ENCODE data around the gene HNRNPA2B1.

Gene HNRNPA2B1

GRCh38 chr7:26200444-26201246 is at the start of gene HNRNPA2B1:
Gene HNRNPA2B1 (minus strand): TSS chr7:26200746. CDS start chr7:26200577, 169 bp downstream.
- peak; percentile 97 to 99 for DNase-seq

- no peak for DNase-seq
Measured at GRCh38 chr7:26250239-26250638, 49.7 kb upstream of the HNRNPA2B1 start.

GRCh38 chr7:26245150-26245549 is 44.6 kb upstream of the HNRNPA2B1 start:
- DNase-seq: no peak

- DNase-seq: no peak
Measured at GRCh38 chr7:26238032-26238431, 37.5 kb upstream of the HNRNPA2B1 start.

- DNase-seq: no peak
Measured at GRCh38 chr7:26237035-26237807, 36.7 kb upstream of the HNRNPA2B1 start.

- DNase-seq: no peak
Measured at GRCh38 chr7:26233902-26234511, 33.5 kb upstream of the HNRNPA2B1 start.

GRCh38 chr7:26227987-26228386 is 27.4 kb upstream of the HNRNPA2B1 start:
- DNase-seq: no peak

GRCh38 chr7:26224359-26224758 is 23.8 kb upstream of the HNRNPA2B1 start:
- no peak for DNase-seq

- DNase-seq: no peak
Measured at GRCh38 chr7:26216049-26216448, 15.5 kb upstream of the HNRNPA2B1 start.

- no peak for DNase-seq
Measured at GRCh38 chr7:26213807-26214515, 13.4 kb upstream of the HNRNPA2B1 start.

GRCh38 chr7:26212921-26213718 is 12.6 kb upstream of the HNRNPA2B1 start:
- no peak for DNase-seq

- DNase-seq: no peak
Measured at GRCh38 chr7:26208040-26208439, 7.5 kb upstream of the HNRNPA2B1 start.

GRCh38 chr7:26203016-26203415 is 2.5 kb upstream of the HNRNPA2B1 start:
- DNase-seq: no peak

- peak; percentile 48 to 65 for DNase-seq
Measured at GRCh38 chr7:26202019-26202990, 1.8 kb upstream of the HNRNPA2B1 start.

GRCh38 chr7:26201247-26202018 is 887 bp upstream of the HNRNPA2B1 start, which contains the start of gene CBX3:
Gene CBX3 (plus strand): TSS chr7:26201745. CDS start chr7:26202999, 1,254 bp downstream.
- DNase-seq: peak; percentile 93

GRCh38 chr7:26200038-26200443 is 505 bp downstream of the HNRNPA2B1 start:
- peak; percentile 67 to 76 for DNase-seq

- peak; percentile 70 to 80 for DNase-seq
Measured at GRCh38 chr7:26199301-26200037, 1.1 kb downstream of the HNRNPA2B1 start.

- DNase-seq: no peak
Measured at GRCh38 chr7:26198781-26199169, 1.8 kb downstream of the HNRNPA2B1 start.
